Activated CD4-positive, CD25-positive, alpha-beta regulatory T cell (primary cell): ENCODE data around the gene F10.

Source experiments
- DNase-seq, 4 experiments: peaks; one replicate each; lab custom pipeline; 2025; lab: John Stamatoyannopoulos, UW

The F10 gene

GRCh38 chr13:113171250-113172125, 48.9 kb downstream of the F10 start:
- DNase-seq = no peak

GRCh38 chr13:113172419-113172926, 49.9 kb downstream of the F10 start:
- no peak for DNase-seq

GRCh38 chr13:113176280-113176679, 53.7 kb downstream of the F10 start:
- DNase-seq = peak in 1 of 4 experiments; percentile 33

GRCh38 chr13:113176822-113177221, 54.2 kb downstream of the F10 start:
- DNase-seq = no peak

- DNase-seq = no peak
These were observed 55.7 kb downstream of the F10 start for GRCh38 chr13:113178070-113178895.

GRCh38 chr13:113178896-113179167, 56.2 kb downstream of the F10 start:
- DNase-seq = no peak

GRCh38 chr13:113179374-113180230, 57.0 kb downstream of the F10 start:
- DNase-seq = no peak

GRCh38 chr13:113182046-113182445, 59.4 kb downstream of the F10 start:
- DNase-seq = no peak

- DNase-seq = no peak
These were observed 61.0 kb downstream of the F10 start for GRCh38 chr13:113183450-113184129.

- no peak for DNase-seq
These were observed 62.2 kb downstream of the F10 start for GRCh38 chr13:113184568-113185440.

- DNase-seq = no peak
These were observed 63.7 kb downstream of the F10 start for GRCh38 chr13:113186061-113186900.

GRCh38 chr13:113187263-113187669, 64.7 kb downstream of the F10 start:
- DNase-seq = peak in 2 of 4 experiments; percentile 12 to 27

GRCh38 chr13:113187883-113188665, 65.5 kb downstream of the F10 start:
- DNase-seq = no peak

GRCh38 chr13:113190181-113190580, 67.6 kb downstream of the F10 start:
- no peak for DNase-seq

- no peak for DNase-seq
These were observed 69.7 kb downstream of the F10 start for GRCh38 chr13:113192279-113192678.

- no peak for DNase-seq
These were observed 70.3 kb downstream of the F10 start for GRCh38 chr13:113192902-113193301.

GRCh38 chr13:113195360-113195759, 72.8 kb downstream of the F10 start:
- DNase-seq = no peak

GRCh38 chr13:113196970-113197737, 74.6 kb downstream of the F10 start:
- DNase-seq = no peak
